Dendritic cell treated with granulocyte-macrophage colony-stimulating factor and Interleukin-4, amounts not matched to agents 40 ng/mL and 50 ng/mL, for 4 days (primary cell): Measurements from ENCODE around the gene UBTD1.

Source experiments
- H3K27ac Mint-ChIP-seq: one replicate; pipeline ENCODE4 v1.8.0; 2022; ENCODE audit warnings: mild to moderate bottlenecking, mixed read lengths
- H3K27me3 Mint-ChIP-seq: one replicate; pipeline ENCODE4 v1.8.0; 2022; ENCODE audit warnings: mild to moderate bottlenecking, mixed read lengths
- H3K36me3 Mint-ChIP-seq: one replicate; pipeline ENCODE4 v1.8.0; 2022; ENCODE audit warnings: low read depth, mixed read lengths
- H3K4me1 Mint-ChIP-seq: one replicate; pipeline ENCODE4 v1.8.0; 2022; ENCODE audit warnings: low read depth, mixed read lengths
- H3K4me3 Mint-ChIP-seq: one replicate; pipeline ENCODE4 v1.8.0; 2022; ENCODE audit warnings: mild to moderate bottlenecking, moderate library complexity, mixed read lengths
- H3K9me3 Mint-ChIP-seq: one replicate; pipeline ENCODE4 v1.8.0; 2022; ENCODE audit warnings: mixed read lengths
- intact Hi-C: fragments of 100-400 bp; cut with micrococcal nuclease; formaldehyde crosslinking; loops from one replicate; pipeline ENCODE4 v1.15.0; 2022

UBTD1 gene

GRCh38 chr10:97498841-97499560 is at the start of gene UBTD1:
Gene UBTD1, plus strand, starts transcription at chr10:97498924. Its CDS starts 280 bp downstream, at chr10:97499204.
- Mint-ChIP-seq H3K9me3 (no peaks in the 10 kb centered on the region), H3K4me3 (peak within 1 kb of the TSS; percentile 98), H3K27ac (peak within 1 kb of the TSS; percentile 99), H3K27me3 (peaks cover 3% of the 10 kb centered on the region), H3K36me3 (peaks cover 15% of the 10 kb centered on the region), H3K4me1 (peaks cover 54% of the 10 kb centered on the region)
- intact Hi-C loops: loop anchor here (5.0 to 10.0 kb wide), 5 partner anchors 43 to 146 kb away; partner anchors contain the start of genes EXOSC1, PGAM1, PI4K2A and RRP12

GRCh38 chr10:97450828-97451227 is 47.9 kb upstream of the UBTD1 start:
- Mint-ChIP-seq H3K27me3 (no peaks in the 10 kb centered on the region), H3K4me1 (peaks cover 19% of the 10 kb centered on the region), H3K4me3 (no peak overlapping the region), H3K27ac (no peak overlapping the region), H3K36me3 (peaks cover 60% of the 10 kb centered on the region), H3K9me3 (no peaks in the 10 kb centered on the region)
- intact Hi-C loops: no loop called here

GRCh38 chr10:97451605-97452004 is 47.1 kb upstream of the UBTD1 start:
- H3K4me3 Mint-ChIP-seq: no peak overlapping the region
- no peaks in the 10 kb centered on the region for H3K27me3 Mint-ChIP-seq
- intact Hi-C loops: no loop called here
- no peaks in the 10 kb centered on the region for H3K9me3 Mint-ChIP-seq
- no peak overlapping the region for H3K27ac Mint-ChIP-seq
- peaks cover 16% of the 10 kb centered on the region for H3K4me1 Mint-ChIP-seq
- peaks cover 62% of the 10 kb centered on the region for H3K36me3 Mint-ChIP-seq

GRCh38 chr10:97452352-97452751 is 46.4 kb upstream of the UBTD1 start:
- H3K27ac Mint-ChIP-seq: no peak overlapping the region
- H3K4me3 Mint-ChIP-seq: no peak overlapping the region
- H3K9me3 Mint-ChIP-seq: no peaks in the 10 kb centered on the region
- H3K4me1 Mint-ChIP-seq: peaks cover 9% of the 10 kb centered on the region
- no peaks in the 10 kb centered on the region for H3K27me3 Mint-ChIP-seq
- H3K36me3 Mint-ChIP-seq: peaks cover 70% of the 10 kb centered on the region
- intact Hi-C loops: no loop called here

- Mint-ChIP-seq H3K27ac (peak overlapping the region; percentile 8), H3K4me3 (no peak overlapping the region), H3K36me3 (peaks cover 91% of the 10 kb centered on the region), H3K9me3 (no peaks in the 10 kb centered on the region), H3K4me1 (no peaks in the 10 kb centered on the region), H3K27me3 (no peaks in the 10 kb centered on the region)
- intact Hi-C loops: no loop called here
These were observed 44.2 kb upstream of the UBTD1 start for GRCh38 chr10:97454330-97455036.

- intact Hi-C loops: no loop called here
- Mint-ChIP-seq H3K4me3 (no peak overlapping the region), H3K9me3 (no peaks in the 10 kb centered on the region), H3K27me3 (no peaks in the 10 kb centered on the region), H3K4me1 (no peaks in the 10 kb centered on the region), H3K27ac (no peak overlapping the region), H3K36me3 (peaks cover 96% of the 10 kb centered on the region)
These were observed 42.6 kb upstream of the UBTD1 start for GRCh38 chr10:97456034-97456685.

GRCh38 chr10:97456686-97457065 is 42.0 kb upstream of the UBTD1 start:
- no peaks in the 10 kb centered on the region for H3K9me3 Mint-ChIP-seq
- peaks cover 97% of the 10 kb centered on the region for H3K36me3 Mint-ChIP-seq
- H3K4me1 Mint-ChIP-seq: no peaks in the 10 kb centered on the region
- intact Hi-C loops: no loop called here
- no peak overlapping the region for H3K4me3 Mint-ChIP-seq
- H3K27ac Mint-ChIP-seq: no peak overlapping the region
- no peaks in the 10 kb centered on the region for H3K27me3 Mint-ChIP-seq

- Mint-ChIP-seq H3K36me3 (peaks cover 97% of the 10 kb centered on the region), H3K27ac (no peak overlapping the region), H3K4me3 (no peak overlapping the region), H3K4me1 (no peaks in the 10 kb centered on the region), H3K27me3 (no peaks in the 10 kb centered on the region), H3K9me3 (no peaks in the 10 kb centered on the region)
- intact Hi-C loops: no loop called here
These were observed 39.6 kb upstream of the UBTD1 start for GRCh38 chr10:97459111-97459510.

GRCh38 chr10:97459933-97460332 is 38.8 kb upstream of the UBTD1 start:
- H3K27ac Mint-ChIP-seq: no peak overlapping the region
- H3K36me3 Mint-ChIP-seq: peaks cover 100% of the 10 kb centered on the region
- intact Hi-C loops: no loop called here
- H3K4me1 Mint-ChIP-seq: no peaks in the 10 kb centered on the region
- no peaks in the 10 kb centered on the region for H3K27me3 Mint-ChIP-seq
- no peaks in the 10 kb centered on the region for H3K9me3 Mint-ChIP-seq
- no peak overlapping the region for H3K4me3 Mint-ChIP-seq

GRCh38 chr10:97462309-97462708 is 36.4 kb upstream of the UBTD1 start:
- H3K27me3 Mint-ChIP-seq: no peaks in the 10 kb centered on the region
- no peak overlapping the region for H3K4me3 Mint-ChIP-seq
- H3K27ac Mint-ChIP-seq: no peak overlapping the region
- peaks cover 100% of the 10 kb centered on the region for H3K36me3 Mint-ChIP-seq
- H3K4me1 Mint-ChIP-seq: no peaks in the 10 kb centered on the region
- intact Hi-C loops: no loop called here
- no peaks in the 10 kb centered on the region for H3K9me3 Mint-ChIP-seq

GRCh38 chr10:97463363-97464132 is 35.2 kb upstream of the UBTD1 start:
- Mint-ChIP-seq H3K4me3 (no peak overlapping the region), H3K4me1 (no peaks in the 10 kb centered on the region), H3K27ac (no peak overlapping the region), H3K9me3 (no peaks in the 10 kb centered on the region), H3K27me3 (no peaks in the 10 kb centered on the region), H3K36me3 (peaks cover 100% of the 10 kb centered on the region)
- intact Hi-C loops: loop anchor here (1.0 kb wide), 1 partner anchor 90 kb away; no protein-coding TSS in a partner anchor

- peaks cover 100% of the 10 kb centered on the region for H3K36me3 Mint-ChIP-seq
These were observed 34.5 kb upstream of the UBTD1 start for GRCh38 chr10:97464226-97464625.

GRCh38 chr10:97465982-97466381 is 32.7 kb upstream of the UBTD1 start:
- intact Hi-C loops: no loop called here
- Mint-ChIP-seq H3K27me3 (no peaks in the 10 kb centered on the region), H3K9me3 (no peaks in the 10 kb centered on the region), H3K4me3 (no peak overlapping the region), H3K27ac (no peak overlapping the region), H3K4me1 (no peaks in the 10 kb centered on the region), H3K36me3 (peaks cover 100% of the 10 kb centered on the region)

More at GRCh38 chr10:97464226-97464625, 34.5 kb upstream of the UBTD1 start:
- no peaks in the 10 kb centered on the region for H3K4me1 Mint-ChIP-seq
- no peak overlapping the region for H3K27ac Mint-ChIP-seq
- no peak overlapping the region for H3K4me3 Mint-ChIP-seq
- no peaks in the 10 kb centered on the region for H3K9me3 Mint-ChIP-seq
- no peaks in the 10 kb centered on the region for H3K27me3 Mint-ChIP-seq
- intact Hi-C loops: no loop called here
